ENCODE data around the gene FGF5.

FGF5 gene

GRCh38 chr4:80266253-80266901 is at the start of gene FGF5:
TSS of gene FGF5 (plus strand) at chr4:80266664. CDS start at chr4:80266825, 161 bp downstream.
- TF ChIP-seq CTCF (IDR thresholded peaks at IDR 0.05; ENCODE audit: low read depth, low read length) = no peak
- H3K4me3 ChIP-seq (ENCODE audit: low read depth, low read length) = peak within 1 kb of the TSS; percentile 99

DNA sequence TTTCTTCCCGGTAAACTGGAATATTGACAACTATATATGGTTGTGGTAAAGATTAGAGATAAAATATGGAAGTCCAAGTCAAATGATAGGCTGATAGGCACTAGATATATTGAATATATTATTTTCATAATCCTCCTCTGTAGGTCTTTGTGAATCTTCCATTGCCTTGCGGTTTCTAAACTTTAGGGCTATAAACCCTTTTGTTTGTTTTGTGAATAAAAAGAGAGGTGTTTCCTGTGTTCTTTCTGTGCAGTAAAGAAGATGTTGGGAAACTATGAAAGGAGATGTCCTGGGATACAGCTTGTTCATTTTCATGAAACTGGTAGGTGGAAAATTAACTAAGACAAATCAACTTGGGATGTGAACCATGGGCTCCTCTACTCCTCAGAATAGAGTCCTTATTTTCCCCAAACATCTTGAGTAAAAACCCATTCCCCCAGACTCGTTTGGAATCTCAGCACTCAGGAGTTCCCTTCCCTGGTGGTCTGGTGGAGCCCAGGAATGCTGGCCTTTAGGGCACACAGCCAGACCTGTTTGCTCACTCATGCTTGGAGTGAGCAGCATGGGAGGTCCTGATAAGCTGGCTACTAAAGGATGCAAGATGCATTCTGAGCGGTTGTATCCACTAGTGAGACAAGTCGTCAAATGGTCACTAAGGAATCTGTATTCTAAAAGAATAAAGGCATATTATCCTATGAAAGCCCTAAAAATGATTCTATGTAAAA is 47.0 kb upstream of the FGF5 start:
- no peak overlapping the region for H3K4me3 ChIP-seq (ENCODE audit: low read depth, low read length)
- no peak for TF ChIP-seq CTCF (IDR thresholded peaks at IDR 0.05; ENCODE audit: low read depth, low read length)

DNA sequence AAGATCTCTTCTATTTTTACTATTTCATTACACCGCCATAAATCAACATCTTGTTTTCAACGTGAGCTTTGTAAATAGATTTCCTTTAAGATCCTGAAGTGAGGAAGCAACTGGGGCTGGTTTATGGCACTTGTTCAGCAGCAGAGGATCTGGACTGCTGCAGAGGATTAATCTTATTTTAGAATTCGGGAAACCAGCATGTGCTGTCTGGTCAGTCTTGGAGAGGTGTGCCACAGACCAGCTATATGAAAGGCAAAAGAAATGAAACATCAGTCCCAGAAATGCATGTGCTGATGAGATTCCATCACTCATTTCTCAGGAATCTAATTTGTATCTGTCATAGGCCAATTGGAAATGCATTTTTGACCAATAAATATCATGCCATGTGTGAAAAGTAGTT is 45.8 kb upstream of the FGF5 start:
- H3K4me3 ChIP-seq (ENCODE audit: low read depth, low read length) = no peak overlapping the region
- no peak for TF ChIP-seq CTCF (IDR thresholded peaks at IDR 0.05; ENCODE audit: low read depth, low read length)

DNA sequence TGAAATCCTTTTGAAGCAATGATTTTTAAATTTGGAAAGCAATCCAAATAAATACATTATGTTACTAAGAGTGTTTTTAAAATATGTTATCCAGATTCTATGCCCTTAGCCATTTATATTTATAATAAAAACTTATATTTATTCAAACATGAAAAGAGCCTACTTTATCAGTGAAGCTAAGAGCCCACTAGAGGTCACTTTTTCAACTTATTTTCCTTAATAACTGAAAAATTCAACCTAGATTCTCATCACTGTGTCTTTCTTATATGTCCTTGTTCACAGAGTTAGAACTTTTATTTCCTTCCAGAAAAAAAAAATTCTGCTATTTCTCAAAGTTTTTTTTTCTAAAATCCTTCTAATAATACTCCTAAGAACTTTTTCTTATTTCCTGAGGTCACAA is 45.3 kb upstream of the FGF5 start:
- TF ChIP-seq CTCF (IDR thresholded peaks at IDR 0.05; ENCODE audit: low read depth, low read length) = peak; percentile 3; the same call in 1 of the 2 replicates
- no peak overlapping the region for H3K4me3 ChIP-seq (ENCODE audit: low read depth, low read length)

DNA sequence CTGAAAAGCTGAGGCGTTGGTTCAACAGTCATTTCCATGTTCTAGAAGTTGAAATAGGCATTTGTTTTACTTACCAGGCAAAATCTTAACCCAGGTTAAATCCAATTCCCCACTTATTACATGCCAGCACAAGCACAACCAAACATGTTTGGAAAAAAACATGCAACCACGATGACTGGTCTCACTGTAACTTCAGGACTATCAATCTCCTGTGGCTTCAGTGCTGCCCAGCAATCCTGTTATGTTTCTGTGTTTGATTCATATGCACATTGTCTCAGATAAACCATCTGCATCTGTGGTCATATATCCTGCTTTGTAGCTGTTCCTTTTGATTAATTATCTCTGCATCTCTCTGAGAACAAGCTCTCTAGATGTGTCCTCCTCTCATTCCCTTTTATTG is 40.9 kb upstream of the FGF5 start:
- TF ChIP-seq CTCF (IDR thresholded peaks at IDR 0.05; ENCODE audit: low read depth, low read length) = no peak

GRCh38 chr4:80226094-80226493 is 40.4 kb upstream of the FGF5 start:
- no peak for TF ChIP-seq CTCF (IDR thresholded peaks at IDR 0.05; ENCODE audit: low read depth, low read length)
- no peak overlapping the region for H3K4me3 ChIP-seq (ENCODE audit: low read depth, low read length)

More for the DNA sequence above, 40.9 kb upstream of the FGF5 start:
- no peak overlapping the region for H3K4me3 ChIP-seq (ENCODE audit: low read depth, low read length)

- no peak overlapping the region for H3K4me3 ChIP-seq (ENCODE audit: low read depth, low read length)
- TF ChIP-seq CTCF (IDR thresholded peaks at IDR 0.05; ENCODE audit: low read depth, low read length) = no peak
These were observed 38.0 kb upstream of the FGF5 start for GRCh38 chr4:80228460-80228859.
